T-helper 1 cell treated with Interleukin-12 subunit alpha and Interleukin-12 subunit beta and Interleukin-4 antibody, amounts not matched to agents 30 μg/mL and 1 μg/mL, for 36 hours (primary cell): ENCODE measurements around the gene KLHDC2.
"Not testable (repeated sequence)": the region's sequence is repeated elsewhere in the genome, so short reads cannot be mapped to it uniquely, and the experiment has no call there.

Experiments used
- H3K27ac Mint-ChIP-seq: one replicate; pipeline ENCODE4 v1.8.0; 2021; ENCODE audit warnings: mild to moderate bottlenecking, mixed read lengths
- H3K27me3 Mint-ChIP-seq: one replicate; pipeline ENCODE4 v1.8.0; 2021; ENCODE audit warnings: low read depth, mixed read lengths
- H3K36me3 Mint-ChIP-seq: one replicate; pipeline ENCODE4 v1.8.0; 2021; ENCODE audit warnings: low read depth, mixed read lengths
- H3K4me1 Mint-ChIP-seq: one replicate; pipeline ENCODE4 v1.8.0; 2021; ENCODE audit warnings: low read depth, mixed read lengths
- H3K4me3 Mint-ChIP-seq: one replicate; pipeline ENCODE4 v1.8.0; 2021; ENCODE audit warnings: mild to moderate bottlenecking, moderate library complexity, mixed read lengths
- H3K9me3 Mint-ChIP-seq: one replicate; pipeline ENCODE4 v1.8.0; 2021; ENCODE audit warnings: mixed read lengths

The KLHDC2 gene

GRCh38 chr14:49768301-49769121 lies 558 bp downstream of the KLHDC2 start:
- no peaks in the 10 kb centered on the region for H3K9me3 Mint-ChIP-seq

DNA sequence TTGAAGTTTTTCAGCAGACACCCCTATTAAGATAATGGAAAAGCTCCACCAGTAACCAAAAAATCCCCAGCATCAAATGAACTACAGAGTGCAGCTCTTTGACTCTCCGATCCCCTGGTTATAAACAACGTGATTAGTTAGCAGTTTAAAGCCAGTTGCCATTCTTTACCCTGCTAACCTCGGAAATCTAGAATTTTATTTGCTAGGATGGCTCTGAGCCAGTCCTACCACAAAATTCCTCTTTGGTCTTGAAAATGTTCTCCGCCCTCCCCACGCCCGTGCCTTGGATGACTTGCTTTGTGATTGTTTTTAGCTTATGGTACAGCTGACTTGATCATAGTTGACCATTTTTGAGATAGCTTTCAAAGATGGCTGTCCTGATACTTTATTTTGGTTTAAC lies 1.2 kb downstream of the KLHDC2 start:
- peaks cover 6% of the 10 kb centered on the region for H3K36me3 Mint-ChIP-seq
- no peaks in the 10 kb centered on the region for H3K27me3 Mint-ChIP-seq
- H3K4me3 Mint-ChIP-seq: peak overlapping the region; percentile 96
- H3K27ac Mint-ChIP-seq: peak overlapping the region; percentile 99
- H3K4me1 Mint-ChIP-seq: peaks cover 20% of the 10 kb centered on the region
- no peaks in the 10 kb centered on the region for H3K9me3 Mint-ChIP-seq

More at GRCh38 chr14:49768301-49769121, 558 bp downstream of the KLHDC2 start:
- peak overlapping the region; percentile 96 for H3K4me3 Mint-ChIP-seq
- H3K27me3 Mint-ChIP-seq: no peaks in the 10 kb centered on the region
- peaks cover 20% of the 10 kb centered on the region for H3K4me1 Mint-ChIP-seq
- H3K27ac Mint-ChIP-seq: peak overlapping the region; percentile 99
- peaks cover 6% of the 10 kb centered on the region for H3K36me3 Mint-ChIP-seq

DNA sequence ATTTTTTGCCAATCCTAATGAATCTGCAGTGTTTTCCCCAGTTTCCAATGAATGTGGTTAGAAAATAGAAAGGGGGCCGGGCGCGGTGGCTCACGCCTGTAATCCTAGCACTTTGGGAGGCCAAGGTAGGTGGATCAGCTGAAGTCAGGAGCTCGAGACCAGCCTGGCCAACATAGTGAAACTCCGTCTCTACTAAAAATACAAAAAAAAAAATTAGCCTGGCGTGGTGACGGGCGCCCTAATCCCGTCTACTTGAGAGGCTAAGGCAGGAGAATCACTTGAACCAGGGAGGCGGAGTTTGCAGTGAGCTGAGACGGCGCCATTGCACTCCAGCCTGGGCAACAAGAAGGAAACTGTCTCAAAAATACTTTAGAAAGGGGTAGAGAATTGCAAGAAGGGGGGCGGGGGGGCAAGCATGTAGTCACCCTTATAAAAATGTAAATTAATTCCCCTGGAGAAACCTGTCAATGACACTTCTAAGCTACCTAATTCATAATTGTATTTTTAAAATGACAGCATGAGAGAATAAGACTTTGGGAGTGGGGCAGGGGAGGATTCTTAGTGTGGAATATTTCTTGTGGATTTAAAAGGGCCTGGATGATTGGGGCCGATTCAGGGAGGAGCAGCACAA lies 1.7 kb downstream of the KLHDC2 start:
- Mint-ChIP-seq H3K27me3 (no peaks in the 10 kb centered on the region), H3K4me1 (peaks cover 21% of the 10 kb centered on the region), H3K9me3 (no peaks in the 10 kb centered on the region), H3K27ac (peak overlapping the region; percentile 99), H3K4me3 (peak overlapping the region; percentile 96), H3K36me3 (peaks cover 8% of the 10 kb centered on the region)

DNA sequence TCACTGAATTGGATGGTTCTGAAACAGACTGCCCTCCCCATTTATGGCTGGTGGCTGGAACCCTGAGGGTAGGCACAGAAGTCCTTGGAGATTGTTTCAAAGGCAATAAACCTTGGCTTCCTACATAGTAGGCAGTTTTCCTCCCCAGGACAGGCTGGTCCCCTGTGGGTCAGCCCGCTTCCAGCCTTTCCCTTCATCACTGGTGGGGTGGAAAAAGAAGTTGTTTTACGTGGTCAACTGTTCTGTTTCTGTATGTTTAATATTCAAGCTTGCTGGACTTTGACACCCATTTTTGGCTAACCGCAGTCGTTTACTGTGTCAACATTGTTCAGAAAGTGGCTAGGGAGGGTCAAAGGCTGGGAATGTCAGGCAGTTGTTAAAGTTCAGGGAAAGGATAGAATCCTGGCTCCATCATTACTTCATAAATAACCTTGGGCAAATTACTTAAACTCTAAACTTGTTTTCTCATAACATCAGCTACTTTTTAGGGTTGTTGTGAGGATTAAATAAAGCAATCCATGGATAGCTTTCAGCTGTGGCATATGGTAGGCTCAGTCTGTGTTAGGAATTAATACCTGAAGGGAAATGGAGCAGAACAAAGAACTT lies 2.4 kb downstream of the KLHDC2 start:
- Mint-ChIP-seq H3K36me3 (peaks cover 12% of the 10 kb centered on the region), H3K9me3 (no peaks in the 10 kb centered on the region), H3K27me3 (no peaks in the 10 kb centered on the region), H3K27ac (peak overlapping the region; percentile 45), H3K4me1 (peaks cover 22% of the 10 kb centered on the region), H3K4me3 (peak overlapping the region; percentile 46)

DNA sequence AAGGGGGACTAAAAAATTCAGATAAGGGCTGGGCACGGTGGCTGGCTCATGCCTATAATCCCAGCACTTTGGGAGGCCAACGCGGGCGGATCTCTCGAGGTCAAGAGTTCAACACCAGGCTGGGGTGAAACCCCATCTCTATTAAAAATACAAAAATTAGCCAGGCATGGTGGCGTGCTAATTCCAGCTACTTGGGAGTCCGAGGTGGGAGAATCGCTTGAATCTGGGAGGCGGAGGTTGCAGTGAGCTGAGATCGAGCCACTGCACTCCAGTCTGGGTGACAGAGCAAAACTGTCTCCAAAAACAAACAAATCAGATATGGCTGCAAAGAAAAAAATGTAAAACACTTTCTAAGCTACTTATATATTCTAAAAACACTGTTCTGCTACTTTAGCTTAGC lies 3.7 kb downstream of the KLHDC2 start:
- Mint-ChIP-seq H3K36me3 (peaks cover 17% of the 10 kb centered on the region), H3K4me1 (peaks cover 21% of the 10 kb centered on the region), H3K27ac (peak overlapping the region; percentile 55)
- not testable (repeated sequence) for H3K27me3 Mint-ChIP-seq, H3K9me3 Mint-ChIP-seq, H3K4me3 Mint-ChIP-seq

- H3K4me3 Mint-ChIP-seq: no peak overlapping the region
- no peaks in the 10 kb centered on the region for H3K27me3 Mint-ChIP-seq
- H3K27ac Mint-ChIP-seq: no peak overlapping the region
- H3K9me3 Mint-ChIP-seq: no peaks in the 10 kb centered on the region
- H3K4me1 Mint-ChIP-seq: peaks cover 11% of the 10 kb centered on the region
- peaks cover 23% of the 10 kb centered on the region for H3K36me3 Mint-ChIP-seq
Observed at GRCh38 chr14:49774106-49774505, 6.2 kb downstream of the KLHDC2 start.

GRCh38 chr14:49778421-49778820 lies 10.5 kb downstream of the KLHDC2 start:
- H3K4me1 Mint-ChIP-seq: peaks cover 2% of the 10 kb centered on the region
- H3K36me3 Mint-ChIP-seq: peaks cover 43% of the 10 kb centered on the region
- no peak overlapping the region for H3K27ac Mint-ChIP-seq
- no peaks in the 10 kb centered on the region for H3K9me3 Mint-ChIP-seq
- H3K27me3 Mint-ChIP-seq: no peaks in the 10 kb centered on the region
- no peak overlapping the region for H3K4me3 Mint-ChIP-seq

GRCh38 chr14:49781040-49781439 lies 13.1 kb downstream of the KLHDC2 start:
- not testable (repeated sequence) for H3K9me3 Mint-ChIP-seq, H3K4me1 Mint-ChIP-seq, H3K27me3 Mint-ChIP-seq, H3K27ac Mint-ChIP-seq, H3K4me3 Mint-ChIP-seq
- peaks cover 47% of the 10 kb centered on the region for H3K36me3 Mint-ChIP-seq

- H3K27me3 Mint-ChIP-seq: no peaks in the 10 kb centered on the region
- no peaks in the 10 kb centered on the region for H3K4me1 Mint-ChIP-seq
- H3K27ac Mint-ChIP-seq: no peak overlapping the region
- no peaks in the 10 kb centered on the region for H3K9me3 Mint-ChIP-seq
- peaks cover 48% of the 10 kb centered on the region for H3K36me3 Mint-ChIP-seq
- no peak overlapping the region for H3K4me3 Mint-ChIP-seq
Observed at GRCh38 chr14:49783394-49784014, 15.6 kb downstream of the KLHDC2 start.

DNA sequence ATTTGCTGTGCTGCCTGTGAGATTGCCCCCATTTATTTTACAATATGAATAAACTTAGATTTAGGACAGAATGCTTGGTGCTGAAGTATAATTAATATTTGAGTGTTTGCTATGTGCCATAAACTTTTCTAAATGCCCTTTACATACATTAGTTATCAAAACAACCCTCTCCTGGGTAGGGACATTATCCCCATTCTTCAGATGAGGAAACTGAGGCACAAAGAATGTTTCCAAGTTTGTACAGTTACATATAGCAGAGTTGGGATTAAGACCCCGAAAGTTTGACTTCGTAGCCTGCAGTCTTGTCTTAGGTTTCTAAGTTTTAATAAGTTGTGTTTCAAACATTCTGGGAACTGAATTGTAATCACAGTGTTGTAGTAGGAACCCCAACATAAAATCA lies 18.4 kb downstream of the KLHDC2 start:
- Mint-ChIP-seq H3K4me1 (peaks cover 2% of the 10 kb centered on the region), H3K36me3 (peaks cover 41% of the 10 kb centered on the region), H3K4me3 (no peak overlapping the region), H3K27ac (no peak overlapping the region), H3K27me3 (no peaks in the 10 kb centered on the region), H3K9me3 (no peaks in the 10 kb centered on the region)

DNA sequence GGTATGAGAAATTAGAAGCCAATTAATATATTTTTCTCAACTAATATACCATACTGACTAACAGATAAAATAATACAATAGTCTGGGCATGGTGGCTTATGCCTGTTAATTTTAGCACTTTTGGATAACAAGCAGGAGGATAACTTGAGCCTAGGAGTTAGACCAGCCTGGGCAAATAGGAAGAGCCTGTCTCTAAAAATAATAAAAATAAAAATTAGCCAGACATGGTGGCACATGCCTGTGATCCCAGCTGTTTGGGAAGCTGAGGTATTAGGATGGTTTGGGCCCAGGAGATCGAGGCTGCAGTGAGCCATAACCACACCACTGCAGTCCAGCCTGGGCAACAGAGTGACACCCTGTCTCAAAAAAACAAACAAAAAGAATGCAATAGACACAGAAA lies 24.7 kb downstream of the KLHDC2 start:
- H3K9me3 Mint-ChIP-seq: no peaks in the 10 kb centered on the region
- no peak overlapping the region for H3K4me3 Mint-ChIP-seq
- H3K27me3 Mint-ChIP-seq: no peaks in the 10 kb centered on the region
- no peak overlapping the region for H3K27ac Mint-ChIP-seq
- H3K4me1 Mint-ChIP-seq: peaks cover 2% of the 10 kb centered on the region
- peaks cover 41% of the 10 kb centered on the region for H3K36me3 Mint-ChIP-seq

DNA sequence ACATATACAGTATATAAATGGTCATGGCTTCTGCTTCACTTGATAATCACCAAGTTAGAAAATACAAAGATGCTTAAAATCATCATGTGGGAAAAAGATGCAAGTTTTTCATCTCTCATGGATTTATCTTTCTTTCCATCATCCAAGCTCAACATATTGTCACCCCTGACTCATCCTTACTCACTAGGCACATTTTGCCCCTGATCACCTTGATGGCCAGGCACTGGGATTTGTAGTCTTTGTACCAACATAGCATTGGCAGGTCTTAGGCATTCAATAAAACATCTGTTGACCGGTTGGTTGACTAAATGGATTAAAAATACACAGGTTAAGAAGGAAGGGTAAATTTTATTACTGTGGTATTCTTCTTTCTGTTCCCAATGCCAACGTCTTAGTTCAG lies 28.1 kb downstream of the KLHDC2 start:
- no peaks in the 10 kb centered on the region for H3K4me1 Mint-ChIP-seq
- no peak overlapping the region for H3K4me3 Mint-ChIP-seq
- H3K9me3 Mint-ChIP-seq: no peaks in the 10 kb centered on the region
- no peaks in the 10 kb centered on the region for H3K27me3 Mint-ChIP-seq
- no peak overlapping the region for H3K27ac Mint-ChIP-seq
- peaks cover 43% of the 10 kb centered on the region for H3K36me3 Mint-ChIP-seq

GRCh38 chr14:49808780-49809179 lies 40.8 kb downstream of the KLHDC2 start:
- H3K9me3 Mint-ChIP-seq: no peaks in the 10 kb centered on the region
- peaks cover 36% of the 10 kb centered on the region for H3K36me3 Mint-ChIP-seq
- H3K4me1 Mint-ChIP-seq: peaks cover 2% of the 10 kb centered on the region
- H3K27ac Mint-ChIP-seq: no peak overlapping the region
- no peaks in the 10 kb centered on the region for H3K27me3 Mint-ChIP-seq
- no peak overlapping the region for H3K4me3 Mint-ChIP-seq

DNA sequence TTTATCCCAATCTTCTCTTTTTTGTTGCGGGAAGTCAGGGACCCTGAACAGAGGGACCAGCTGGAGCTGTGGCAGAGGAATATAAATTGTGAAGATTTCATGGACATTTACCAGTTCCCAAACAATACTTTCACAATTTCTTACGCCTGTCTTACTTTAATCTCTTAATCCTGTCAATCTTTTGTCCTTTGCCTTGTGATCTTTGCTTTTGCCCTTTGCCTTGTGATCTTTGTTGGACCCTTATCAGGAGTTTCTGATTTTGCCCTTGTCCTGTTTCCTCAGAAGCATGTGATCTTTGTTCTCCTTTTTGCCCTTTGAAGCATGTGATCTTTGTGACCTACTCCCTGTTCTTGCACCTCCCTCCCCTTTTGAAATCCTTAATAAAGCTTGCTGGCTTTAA lies 48.2 kb downstream of the KLHDC2 start:
- Mint-ChIP-seq H3K9me3 (peaks cover 15% of the 10 kb centered on the region), H3K36me3 (peaks cover 61% of the 10 kb centered on the region)
- not testable (repeated sequence) for H3K4me3 Mint-ChIP-seq, H3K27ac Mint-ChIP-seq, H3K27me3 Mint-ChIP-seq, H3K4me1 Mint-ChIP-seq
